HG03354 (cell line): ENCODE measurements around the gene DIRAS1.
"Not testable (repeated sequence)": the region's sequence is repeated elsewhere in the genome, so short reads cannot be mapped to it uniquely, and the experiment has no call there.

Experiments
- ATAC-seq: cut with Tn5 transposase; IDR thresholded peaks from one replicate; pipeline ENCODE4 v1.9.1; 2021; ENCODE audit warnings: mild to moderate bottlenecking; ENCODE audit not compliant: unreplicated experiment, poor library complexity, severe bottlenecking

DIRAS1 gene

GRCh38 chr19:2686360-2686759 lies 34.8 kb downstream of the DIRAS1 start:
- ATAC-seq = no peak

GRCh38 chr19:2685204-2685704 lies 35.9 kb downstream of the DIRAS1 start:
- no peak for ATAC-seq

GRCh38 chr19:2683430-2684003 lies 37.7 kb downstream of the DIRAS1 start:
- ATAC-seq = no peak

- ATAC-seq = no peak
Observed at GRCh38 chr19:2680808-2681207, 40.4 kb downstream of the DIRAS1 start.

GRCh38 chr19:2679439-2679838 lies 41.7 kb downstream of the DIRAS1 start:
- ATAC-seq = no peak

GRCh38 chr19:2678948-2679347 lies 42.2 kb downstream of the DIRAS1 start:
- ATAC-seq = not testable (repeated sequence)

GRCh38 chr19:2678044-2678671 lies 43.0 kb downstream of the DIRAS1 start:
- ATAC-seq = no peak

GRCh38 chr19:2676823-2677222 lies 44.3 kb downstream of the DIRAS1 start:
- no peak for ATAC-seq

GRCh38 chr19:2675892-2676291 lies 45.3 kb downstream of the DIRAS1 start:
- ATAC-seq = no peak

GRCh38 chr19:2670217-2670616 lies 51.0 kb downstream of the DIRAS1 start:
- no peak for ATAC-seq

GRCh38 chr19:2668175-2668763 lies 52.9 kb downstream of the DIRAS1 start:
- no peak for ATAC-seq

- ATAC-seq = not testable (repeated sequence)
Observed at GRCh38 chr19:2667349-2667748, 53.8 kb downstream of the DIRAS1 start.

- ATAC-seq = no peak
Observed at GRCh38 chr19:2666344-2666994, 54.7 kb downstream of the DIRAS1 start.

GRCh38 chr19:2665103-2665502 lies 56.1 kb downstream of the DIRAS1 start:
- ATAC-seq = no peak
